ENCODE results near the gene MIEN1.
"Not testable (repeated sequence)": the region's sequence is repeated elsewhere in the genome, so short reads cannot be mapped to it uniquely, and the experiment has no call there.

Gene MIEN1

GRCh38 chr17:39739885-39740356 lies 9.6 kb upstream of the MIEN1 start:
- no peak for DNase-seq

GRCh38 chr17:39738983-39739884 lies 8.9 kb upstream of the MIEN1 start:
- no peak for DNase-seq

GRCh38 chr17:39738568-39738901 lies 8.2 kb upstream of the MIEN1 start:
- no peak for DNase-seq

GRCh38 chr17:39737760-39738567 lies 7.6 kb upstream of the MIEN1 start, which contains the start of gene GRB7:
Gene GRB7, plus strand, starts transcription at chr17:39737938. Its CDS starts 4,364 bp downstream, at chr17:39742302.
- no peak for DNase-seq

GRCh38 chr17:39737206-39737759 lies 7.0 kb upstream of the MIEN1 start:
- DNase-seq = no peak

GRCh38 chr17:39736319-39737165 lies 6.2 kb upstream of the MIEN1 start:
- DNase-seq = no peak

- DNase-seq = no peak
Measured at GRCh38 chr17:39735882-39736281, 5.5 kb upstream of the MIEN1 start.

- DNase-seq = no peak
Measured at GRCh38 chr17:39732586-39732985, 2.3 kb upstream of the MIEN1 start.

GRCh38 chr17:39729280-39729851 lies 966 bp downstream of the MIEN1 start:
- no peak for DNase-seq

- no peak for DNase-seq
Measured at GRCh38 chr17:39727556-39727955, 2.8 kb downstream of the MIEN1 start.

GRCh38 chr17:39726617-39727016 lies 3.7 kb downstream of the MIEN1 start:
- DNase-seq = no peak

GRCh38 chr17:39725923-39726322 lies 4.4 kb downstream of the MIEN1 start:
- DNase-seq = not testable (repeated sequence)

GRCh38 chr17:39724731-39725130 lies 5.6 kb downstream of the MIEN1 start:
- no peak for DNase-seq

GRCh38 chr17:39722965-39723848 lies 7.1 kb downstream of the MIEN1 start:
- DNase-seq = no peak

- no peak for DNase-seq
Measured at GRCh38 chr17:39722104-39722503, 8.2 kb downstream of the MIEN1 start.

- DNase-seq = no peak
Measured at GRCh38 chr17:39719563-39720355, 10.6 kb downstream of the MIEN1 start.

- no peak for DNase-seq
Measured at GRCh38 chr17:39717660-39718059, 12.7 kb downstream of the MIEN1 start.

GRCh38 chr17:39716879-39717536 lies 13.3 kb downstream of the MIEN1 start:
- DNase-seq = no peak

- DNase-seq = no peak
Measured at GRCh38 chr17:39716073-39716818, 14.1 kb downstream of the MIEN1 start.
